Small intestine (tissue), 7 donors: ENCODE results near the gene ACBD6. TPM values are rescaled to one million over a fixed set of nuclear protein-coding genes. Genes with fewer than 3 reads are reported as not detected.

Source experiments
- DNase-seq, 2 donors: peaks; one replicate each; pipeline versions ENCODE4 v3.0.0 to v3.0.0-alpha.2; 2013
- FAIRE-seq: peaks from 2 replicates; lab custom pipeline; 2012; peaks lifted over from hg19 to GRCh38; lab: Jason Lieb, UNC
- H3K27ac ChIP-seq, 3 donors: one replicate each; pipeline ENCODE4 v1.5.1; 2013; ENCODE audit warnings: low read length in 2 of 3, mild to moderate bottlenecking in 2 of 3, control low read depth in 1 of 3, inconsistent platforms in 1 of 3, low read depth in 1 of 3, moderate library complexity in 1 of 3
- H3K27me3 ChIP-seq, 3 donors: one replicate each; pipeline ENCODE4 v1.6.1; 2013; ENCODE audit warnings: low read length in 3 of 3, inconsistent platforms in 1 of 3; ENCODE audit not compliant: control insufficient read depth in 3 of 3, insufficient read depth in 3 of 3
- H3K36me3 ChIP-seq, 3 donors: one replicate each; pipeline ENCODE4 v1.6.1; 2013; ENCODE audit warnings: low read length in 3 of 3, inconsistent platforms in 1 of 3, low read depth in 1 of 3, mild to moderate bottlenecking in 1 of 3, moderate library complexity in 1 of 3; ENCODE audit not compliant: control insufficient read depth in 3 of 3, insufficient read depth in 2 of 3
- H3K4me1 ChIP-seq, 3 donors: one replicate each; pipeline ENCODE4 v1.6.1; 2013; ENCODE audit warnings: low read length in 2 of 3, inconsistent platforms in 1 of 3, low read depth in 1 of 3, mild to moderate bottlenecking in 1 of 3, moderate library complexity in 1 of 3; ENCODE audit not compliant: control insufficient read depth in 3 of 3, insufficient read depth in 2 of 3
- H3K4me3 ChIP-seq, 3 donors: one replicate each; pipeline ENCODE4 v1.5.1; 2013; ENCODE audit warnings: low read length in 3 of 3, control low read depth in 1 of 3, inconsistent platforms in 1 of 3, low read depth in 1 of 3, mild to moderate bottlenecking in 1 of 3, moderate library complexity in 1 of 3
- H3K9me3 ChIP-seq, 2 donors: one replicate each; pipeline ENCODE4 v1.6.1; 2013; ENCODE audit warnings: low read depth in 1 of 2, low read length in 1 of 2; ENCODE audit not compliant: control insufficient read depth in 2 of 2, insufficient read depth in 1 of 2
- WGBS, 3 donors: extraction: QIAGEN DNeasy Blood & Tissue Kit; methylation state at CpG; one replicate each; pipeline ENCODE4 v1.1.7; 2013; 5-methylcytosine and 5-hydroxymethylcytosine counted together
- polyA plus RNA-seq, 4 donors: library from polyadenylated mRNA; stranded (reverse) in 3 of 4; unstranded in 1 of 4; fragments of 200-250 nt in 3 of 4; fragments of 120-200 nt in 1 of 4; gene quantifications; one replicate each; pipeline versions ENCODE4 v1.2.1 to v1.2.3, GENCODE V29; 2013
- donor health status: healthy with polysubstance abuse.
- donor health status: control.
- donor health status: control.
- donor health status: Bipolar disorder and iron deficiency.
- donor health status: healthy.

The ACBD6 gene
- polyA plus RNA-seq, 4 donors, result 12.7 to 49.5 (median 20.7) TPM

GRCh38 chr1:180241716-180242544 lies 260.4 kb downstream of the ACBD6 start:
- WGBS, 3 donors, result 50 to 73% (median 56%) methylated on average over 8 of the region's 8 CpGs
- H3K36me3 ChIP-seq, result no peaks in the 10 kb centered on the region
- no peak overlapping the region for H3K27ac ChIP-seq
- no peak overlapping the region for H3K4me3 ChIP-seq
- H3K27me3 ChIP-seq, result peaks cover 0 to 56% (median 28%) of the 10 kb centered on the region in 3 donors
- no peak for FAIRE-seq
- no peak for DNase-seq
- no peaks in the 10 kb centered on the region for H3K4me1 ChIP-seq
- H3K9me3 ChIP-seq, result no peaks in the 10 kb centered on the region

DNA sequence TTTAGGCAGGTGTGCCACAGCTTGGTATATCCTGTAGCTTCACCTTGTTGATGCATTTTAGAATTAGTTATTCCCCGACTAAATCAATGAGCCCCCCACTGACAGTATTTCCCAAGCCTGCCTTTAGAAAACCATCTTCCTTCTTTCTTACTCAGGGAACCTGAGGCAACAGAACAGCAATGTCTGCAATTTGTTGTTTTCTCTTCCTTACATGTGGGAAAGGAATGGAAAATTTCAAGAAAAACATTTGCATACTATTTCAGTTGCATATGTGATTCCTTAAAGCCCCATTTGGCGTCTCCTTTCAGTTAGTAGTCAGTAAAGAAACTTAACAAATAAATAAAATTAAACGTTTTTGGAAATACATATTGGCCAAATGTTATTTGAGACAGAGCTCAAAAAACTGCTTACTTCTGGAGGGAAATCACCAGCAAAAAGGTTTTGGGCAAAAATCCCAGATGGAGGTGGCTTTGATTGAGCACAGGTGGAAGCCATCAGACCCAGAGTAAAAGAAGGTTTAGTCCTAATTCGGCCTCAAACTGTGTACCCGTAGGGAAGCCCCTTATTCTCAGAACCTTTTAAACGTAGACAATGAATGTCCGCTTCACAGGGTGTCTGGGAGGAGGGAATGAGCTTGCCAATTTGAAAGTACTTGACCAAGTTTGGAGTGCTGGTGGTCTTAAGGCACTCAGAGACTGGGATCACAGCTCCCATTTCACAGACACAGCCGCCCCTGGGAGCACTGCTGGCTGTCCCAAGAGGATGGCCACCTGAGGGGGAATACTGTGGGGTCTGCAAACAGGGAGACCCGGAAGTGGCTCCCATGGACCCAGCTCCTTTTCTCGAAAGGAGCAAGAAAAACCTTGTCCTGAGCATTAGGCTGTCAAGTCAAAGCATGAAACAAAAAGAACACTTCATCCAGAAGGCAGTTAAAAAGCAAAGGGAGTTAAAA lies 263.0 kb downstream of the ACBD6 start:
- Histone ChIP-seq H3K9me3 (no peaks in the 10 kb centered on the region), H3K27me3 (peaks cover 0 to 81% (median 43%) of the 10 kb centered on the region in 3 donors), H3K4me3 (no peak overlapping the region), H3K36me3 (no peaks in the 10 kb centered on the region), H3K27ac (no peak overlapping the region), H3K4me1 (peaks cover 0 to 18% (median 0%) of the 10 kb centered on the region in 3 donors)
- FAIRE-seq (no peak), DNase-seq (no peak)
- 11 to 18% (median 17%) methylated on average over 10 of the region's 10 CpGs for WGBS, 3 donors

DNA sequence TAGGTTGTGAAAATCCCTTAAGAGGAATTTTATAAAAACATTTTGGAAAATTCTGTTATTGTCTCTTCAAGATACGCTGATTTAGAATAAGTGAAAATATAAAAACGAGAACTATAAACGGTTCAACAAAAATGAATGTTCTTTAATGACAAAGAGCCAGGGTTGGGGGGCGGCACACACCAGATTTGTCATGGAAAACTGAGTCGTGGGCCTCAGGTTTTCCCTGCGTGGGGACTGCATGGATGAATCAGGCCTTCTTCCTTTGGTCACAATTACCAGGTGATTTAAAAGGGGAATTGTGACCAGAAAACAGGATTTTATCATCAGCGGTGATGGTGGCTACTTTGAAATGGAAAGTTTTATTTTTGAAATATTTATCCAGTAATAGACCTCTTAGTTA lies 263.7 kb downstream of the ACBD6 start:
- DNase-seq, result no peak
- H3K27ac ChIP-seq, result no peak overlapping the region
- 17 to 24% (median 18%) methylated on average over 7 of the region's 7 CpGs for WGBS, 3 donors
- H3K36me3 ChIP-seq, result no peaks in the 10 kb centered on the region
- H3K4me1 ChIP-seq, result peaks cover 0 to 23% (median 0%) of the 10 kb centered on the region in 3 donors
- peaks cover 0 to 88% (median 46%) of the 10 kb centered on the region in 3 donors for H3K27me3 ChIP-seq
- H3K4me3 ChIP-seq, result no peak overlapping the region
- FAIRE-seq, result no peak
- H3K9me3 ChIP-seq, result no peaks in the 10 kb centered on the region

Other genes starting within 250 kb of the ACBD6 start
- not detected for gene OVAAL, start 56.4 kb upstream of the ACBD6 start, polyA plus RNA-seq
- gene XPR1, start 129.4 kb upstream of the ACBD6 start, polyA plus RNA-seq, result 10 to 100 TPM in 2 of 4 donors, 1 to 10 TPM in 2; 5.1 to 27.3 (median 8.5) TPM